NT2/D1 (cell line): ENCODE data around the gene KMT2A.

Source experiments
- YY1 ChIP-seq: IDR thresholded peaks from 2 replicates; pipeline ENCODE4 v1.6.1; 2011; ENCODE audit not compliant: insufficient read length, insufficient read depth
- ZNF274 ChIP-seq: IDR thresholded peaks from 2 replicates; pipeline ENCODE4 v1.6.1; 2011; ENCODE audit warnings: mild to moderate bottlenecking, low read depth, low read length

DNA sequence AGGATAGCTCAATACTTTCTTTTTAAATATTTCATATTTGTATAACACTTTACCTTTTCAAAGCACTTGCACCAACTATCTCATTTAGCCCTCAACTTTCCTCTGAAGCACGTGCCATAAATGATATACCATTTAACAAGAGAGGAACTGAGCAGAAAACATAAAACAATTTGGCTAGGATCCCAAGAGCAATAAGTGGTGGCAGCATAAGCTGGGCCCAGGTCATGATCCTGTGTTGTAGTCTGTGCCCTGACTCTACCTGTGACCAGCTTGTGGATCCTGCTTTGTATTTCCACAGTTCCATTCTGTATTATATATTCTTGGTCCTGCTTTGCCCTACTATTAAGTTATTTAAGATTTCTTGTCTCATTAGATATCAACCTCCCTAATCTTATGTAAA lies 23.4 kb upstream of the KMT2A start:
- TF ChIP-seq YY1 (no peak), ZNF274 (no peak)
